T-helper 2 cell treated with Interferon-gamma antibody and Interleukin-4, amounts not matched to agents 100 ng/mL and 5 ng/mL, for 36 hours (primary cell): ENCODE data around the gene LTA. TPM values are rescaled to one million over a fixed set of nuclear protein-coding genes. Genes with fewer than 3 reads are reported as not detected.

Experiments used
- intact Hi-C: fragments of 100-400 bp; cut with micrococcal nuclease; formaldehyde crosslinking; loops from one replicate; pipeline ENCODE4 v1.15.1; 2023
- total RNA-seq: library from RNA; stranded (reverse); gene quantifications from 2 replicates; pipeline ENCODE4 v1.2.3, GENCODE V29; 2022

LTA gene
- 29.4 and 30.0 TPM in 2 replicates for total RNA-seq

GRCh38 chr6:31572041-31572911, at the start of gene LTA:
Gene LTA, plus strand, starts transcription at chr6:31572289. Its CDS starts 454 bp downstream, at chr6:31572743.
- intact Hi-C loops, result no loop called here

- intact Hi-C loops, result no loop called here
Measured at GRCh38 chr6:31525553-31525931, 46.5 kb upstream of the LTA start.

GRCh38 chr6:31525932-31526591, 46.0 kb upstream of the LTA start:
- intact Hi-C loops, result no loop called here

GRCh38 chr6:31528307-31528777, 43.7 kb upstream of the LTA start:
- intact Hi-C loops, result no loop called here

GRCh38 chr6:31528821-31529328, 43.2 kb upstream of the LTA start, which contains the start of gene MCCD1:
Gene MCCD1, plus strand, starts transcription at chr6:31528962. Its CDS starts 53 bp downstream, at chr6:31529015.
- intact Hi-C loops, result no loop called here

- intact Hi-C loops, result no loop called here
Measured at GRCh38 chr6:31529329-31530150, 42.5 kb upstream of the LTA start.

- intact Hi-C loops, result no loop called here
Measured at GRCh38 chr6:31530659-31531058, 41.4 kb upstream of the LTA start.

- intact Hi-C loops, result no loop called here
Measured at GRCh38 chr6:31531162-31531561, 40.9 kb upstream of the LTA start.

GRCh38 chr6:31531771-31532643, 40.1 kb upstream of the LTA start:
- intact Hi-C loops, result no loop called here

- intact Hi-C loops, result no loop called here
Measured at GRCh38 chr6:31532644-31533454, 39.2 kb upstream of the LTA start.

- intact Hi-C loops, result no loop called here
Measured at GRCh38 chr6:31533455-31533841, 38.6 kb upstream of the LTA start.

- intact Hi-C loops, result no loop called here
Measured at GRCh38 chr6:31534011-31534410, 38.1 kb upstream of the LTA start.

- intact Hi-C loops, result no loop called here
Measured at GRCh38 chr6:31534521-31535040, 37.5 kb upstream of the LTA start.

GRCh38 chr6:31535538-31536324, 36.4 kb upstream of the LTA start:
- intact Hi-C loops, result no loop called here

- intact Hi-C loops, result no loop called here
Measured at GRCh38 chr6:31538805-31539400, 33.2 kb upstream of the LTA start.

- intact Hi-C loops, result loop anchor here (1.0 to 10.0 kb wide), 8 partner anchors 46 to 592 kb away; partner anchors contain the start of genes CLIC1, FKBPL, HLA-C and MICA
Measured at GRCh38 chr6:31540640-31541039, 31.4 kb upstream of the LTA start.

GRCh38 chr6:31541059-31541657, 30.9 kb upstream of the LTA start:
- intact Hi-C loops, result loop anchor here (1.0 to 10.0 kb wide), 8 partner anchors 47 to 591 kb away; partner anchors contain the start of genes CLIC1, FKBPL, HLA-C and MICA
